Activated T-cell treated with anti-CD3 and anti-CD28 coated beads for 1 hour (primary cell): ENCODE results near the gene MFSD6L.

Experiments used
- DNase-seq: peaks from one replicate; pipeline ENCODE4 v3.0.0-alpha.2; 2020; ENCODE audit warnings: low read depth

Gene MFSD6L

GRCh38 chr17:8798846-8799569, at the start of gene MFSD6L:
MFSD6L (minus strand) TSS chr17:8799365; CDS start chr17:8799120, 245 bp downstream.
- DNase-seq: no peak

- no peak for DNase-seq
Observed at GRCh38 chr17:8847891-8848290, 48.7 kb upstream of the MFSD6L start.

- no peak for DNase-seq
Observed at GRCh38 chr17:8846768-8847211, 47.6 kb upstream of the MFSD6L start.

GRCh38 chr17:8844229-8845218, 45.4 kb upstream of the MFSD6L start:
- no peak for DNase-seq

- DNase-seq: no peak
Observed at GRCh38 chr17:8843344-8843743, 44.2 kb upstream of the MFSD6L start.

GRCh38 chr17:8841844-8842243, 42.7 kb upstream of the MFSD6L start:
- no peak for DNase-seq

- no peak for DNase-seq
Observed at GRCh38 chr17:8839410-8839935, 40.3 kb upstream of the MFSD6L start.

GRCh38 chr17:8838551-8839095, 39.5 kb upstream of the MFSD6L start:
- no peak for DNase-seq

- no peak for DNase-seq
Observed at GRCh38 chr17:8837563-8838075, 38.5 kb upstream of the MFSD6L start.

- DNase-seq: no peak
Observed at GRCh38 chr17:8836821-8837562, 37.8 kb upstream of the MFSD6L start.

GRCh38 chr17:8835631-8836364, 36.6 kb upstream of the MFSD6L start:
- no peak for DNase-seq

- DNase-seq: no peak
Observed at GRCh38 chr17:8835106-8835505, 35.9 kb upstream of the MFSD6L start.

- DNase-seq: peak; percentile 15
Observed at GRCh38 chr17:8832711-8833352, 33.7 kb upstream of the MFSD6L start.

GRCh38 chr17:8831234-8831849, 32.2 kb upstream of the MFSD6L start:
- DNase-seq: no peak

- DNase-seq: no peak
Observed at GRCh38 chr17:8830141-8830540, 31.0 kb upstream of the MFSD6L start.

GRCh38 chr17:8829036-8829941, 30.1 kb upstream of the MFSD6L start:
- DNase-seq: no peak

- DNase-seq: no peak
Observed at GRCh38 chr17:8828517-8828875, 29.3 kb upstream of the MFSD6L start.

- no peak for DNase-seq
Observed at GRCh38 chr17:8826808-8827435, 27.8 kb upstream of the MFSD6L start.
